Measurements from ENCODE around the gene PLPP2. TPM values are rescaled to one million over a fixed set of nuclear protein-coding genes. Genes with fewer than 3 reads are reported as not detected.

Gene PLPP2
- polyA plus RNA-seq (2011; rRNA removed) (3.9 and 7.5 TPM in 2 replicates), polyA minus RNA-seq (2011; rRNA and poly(A)+ RNA removed) (2.6 and 3.1 TPM in 2 replicates)

- ChIA-PET POLR2A (no interaction called here), CTCF (no interaction called here)
- Histone ChIP-seq H3K27ac (ENCODE audit: low read depth, low read length) (no peak within 1 kb of the TSS), H3K27me3 (ENCODE audit: control insufficient read depth, insufficient read depth, low read length) (peaks cover 39% of the 10 kb centered on the region), H3K4me3 (ENCODE audit: low read depth, low read length) (peak within 1 kb of the TSS; percentile 59), H3K9me3 (ENCODE audit: control insufficient read depth, insufficient read depth, low read length) (peaks cover 10% of the 10 kb centered on the region; the same call in 1 of the 2 replicates)
- TF ChIP-seq CTCF (IDR thresholded peaks at IDR 0.05; ENCODE audit: low read depth, low read length): no peak
- no peak for DNase-seq (ENCODE audit: low read depth, low spot score)
Measured at GRCh38 chr19:291006-291521, at the start of gene PLPP2. TSS of gene PLPP2 (minus strand) at chr19:291403. CDS start at chr19:291336, 67 bp downstream.

GRCh38 chr19:340620-341385 lies 49.6 kb upstream of the PLPP2 start:
- no peak for DNase-seq (ENCODE audit: low read depth, low spot score)
- no peaks in the 10 kb centered on the region for H3K27me3 ChIP-seq (ENCODE audit: control insufficient read depth, insufficient read depth, low read length)
- H3K27ac ChIP-seq (ENCODE audit: low read depth, low read length): no peak overlapping the region
- ChIA-PET POLR2A (no interaction called here), CTCF (no interaction called here)
- no peak for TF ChIP-seq CTCF (IDR thresholded peaks at IDR 0.05; ENCODE audit: low read depth, low read length)
- H3K9me3 ChIP-seq (ENCODE audit: control insufficient read depth, insufficient read depth, low read length): peaks cover 7% of the 10 kb centered on the region
- H3K4me3 ChIP-seq (ENCODE audit: low read depth, low read length): no peak overlapping the region

GRCh38 chr19:339262-339887 lies 48.2 kb upstream of the PLPP2 start:
- H3K9me3 ChIP-seq (ENCODE audit: control insufficient read depth, insufficient read depth, low read length): no peaks in the 10 kb centered on the region; the same call in 1 of the 2 replicates
- H3K27ac ChIP-seq (ENCODE audit: low read depth, low read length): no peak overlapping the region
- no peaks in the 10 kb centered on the region for H3K27me3 ChIP-seq (ENCODE audit: control insufficient read depth, insufficient read depth, low read length)
- H3K4me3 ChIP-seq (ENCODE audit: low read depth, low read length): no peak overlapping the region
- DNase-seq (ENCODE audit: low read depth, low spot score): no peak
- no peak for TF ChIP-seq CTCF (IDR thresholded peaks at IDR 0.05; ENCODE audit: low read depth, low read length)
- ChIA-PET CTCF (no interaction called here), POLR2A (no interaction called here)

DNA sequence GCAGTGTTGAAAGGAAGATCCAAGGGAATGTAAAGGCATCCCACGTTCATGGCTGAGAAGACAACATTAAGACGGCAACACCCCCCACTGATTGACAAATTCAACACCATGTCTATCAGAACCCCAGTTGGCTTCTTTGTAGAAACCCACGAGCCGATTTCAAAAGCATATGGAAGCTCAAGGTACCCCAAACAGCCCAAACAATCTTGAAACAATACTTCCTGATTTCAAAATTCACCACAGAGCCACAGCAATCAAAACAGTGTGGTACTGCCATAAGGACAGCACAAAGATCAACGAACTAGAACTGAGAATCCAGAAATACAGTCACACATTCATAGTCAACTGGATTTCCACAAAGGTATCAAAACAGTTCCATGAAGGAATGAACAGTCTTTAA lies 47.2 kb upstream of the PLPP2 start:
- Histone ChIP-seq H3K9me3 (ENCODE audit: control insufficient read depth, insufficient read depth, low read length) (no peaks in the 10 kb centered on the region; the same call in 1 of the 2 replicates), H3K27me3 (ENCODE audit: control insufficient read depth, insufficient read depth, low read length) (no peaks in the 10 kb centered on the region), H3K27ac (ENCODE audit: low read depth, low read length) (no peak overlapping the region), H3K4me3 (ENCODE audit: low read depth, low read length) (no peak overlapping the region)
- ChIA-PET CTCF (no interaction called here), POLR2A (no interaction called here)
- no peak for DNase-seq (ENCODE audit: low read depth, low spot score)
- TF ChIP-seq CTCF (IDR thresholded peaks at IDR 0.05; ENCODE audit: low read depth, low read length): no peak

DNA sequence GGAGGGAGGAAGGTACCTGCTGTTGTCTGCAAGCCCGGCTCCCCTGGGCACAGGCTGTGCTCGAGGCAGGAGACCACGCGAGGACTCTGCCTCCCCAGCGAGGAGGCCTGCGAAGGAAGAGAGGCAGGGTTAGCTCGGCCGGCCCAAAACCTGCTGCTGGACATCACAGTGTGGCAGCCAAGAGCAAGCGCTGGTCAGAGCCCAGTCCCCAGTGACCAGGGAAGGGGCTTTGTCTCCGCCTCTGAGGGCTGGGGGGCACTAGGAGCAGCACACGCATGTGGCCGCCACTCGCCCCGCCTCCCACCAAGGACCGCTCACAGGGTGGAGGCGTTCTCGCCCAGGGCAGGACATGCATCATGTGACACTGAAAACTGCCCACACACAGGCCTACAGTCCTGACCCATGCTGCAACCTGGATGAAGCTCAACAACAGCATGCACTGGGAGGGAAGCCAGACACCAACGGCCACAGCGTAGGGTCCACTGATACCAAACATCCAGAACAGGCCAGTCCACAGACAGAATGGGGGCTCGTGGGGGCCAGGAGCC lies 44.9 kb upstream of the PLPP2 start:
- ChIA-PET POLR2A (no interaction called here), CTCF (no interaction called here)
- H3K27ac ChIP-seq (ENCODE audit: low read depth, low read length): no peak overlapping the region
- no peaks in the 10 kb centered on the region for H3K27me3 ChIP-seq (ENCODE audit: control insufficient read depth, insufficient read depth, low read length)
- TF ChIP-seq CTCF (IDR thresholded peaks at IDR 0.05; ENCODE audit: low read depth, low read length): no peak
- DNase-seq (ENCODE audit: low read depth, low spot score): no peak
- H3K9me3 ChIP-seq (ENCODE audit: control insufficient read depth, insufficient read depth, low read length): peaks cover under 1% of the 10 kb centered on the region; the same call in 1 of the 2 replicates
- H3K4me3 ChIP-seq (ENCODE audit: low read depth, low read length): no peak overlapping the region
